ENCODE data around the gene DEF6. TPM values are rescaled to one million over a fixed set of nuclear protein-coding genes. Genes with fewer than 3 reads are reported as not detected.

DEF6 gene
- total and polyA plus RNA-seq, 8 donors, result 6.4 to 21.9 (median 8.5) TPM

- ATAC-seq, result peak; percentile 87
These were observed 72.6 kb downstream of the DEF6 start for GRCh38 chr6:35370124-35370741.

DNA sequence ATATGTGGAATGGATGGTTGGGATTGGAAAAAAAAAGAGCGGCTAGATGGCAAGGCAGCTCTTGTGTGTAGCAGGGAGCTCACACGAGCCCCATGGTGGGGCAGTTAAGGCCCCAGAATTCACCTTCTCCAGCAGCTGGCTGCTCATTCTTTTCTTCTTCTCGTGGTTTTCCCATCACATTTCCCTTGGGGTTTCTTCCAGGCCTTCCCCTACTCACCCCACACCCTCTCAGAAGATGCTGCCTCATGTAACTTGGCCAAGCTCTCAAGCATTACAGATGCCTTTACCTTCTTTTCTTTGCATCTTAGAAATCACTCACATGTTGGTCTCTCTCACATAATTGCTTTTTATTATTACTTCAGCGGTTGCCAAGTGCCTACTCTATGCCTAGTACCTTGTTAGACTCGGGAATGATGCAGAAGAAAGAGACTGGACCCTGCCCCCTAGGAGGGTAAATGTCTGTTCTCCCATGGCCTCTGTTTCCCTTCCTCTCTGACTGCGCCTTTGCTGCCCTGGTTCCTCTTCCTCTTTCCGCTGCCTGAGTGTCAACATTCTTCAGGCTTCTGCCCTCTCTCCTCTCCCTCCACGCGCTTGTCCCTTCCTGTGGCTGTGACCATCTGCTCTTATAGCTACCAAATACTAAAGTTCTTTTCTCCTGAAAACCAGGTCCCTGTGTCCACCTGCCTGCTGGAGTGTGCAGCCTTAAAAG is 73.3 kb downstream of the DEF6 start:
- ATAC-seq, result peak; percentile 68
- peaks cover 25 to 51% of the 10 kb centered on the region in 2 donors for H3K4me1 ChIP-seq
- no peak overlapping the region for H3K4me3 ChIP-seq
- intact Hi-C loops (cut with DNase I), result no loop called here
- H3K9me3 ChIP-seq, result no peaks in the 10 kb centered on the region
- DNase-seq, result peak in 1 of 4 donors; percentile 75
- H3K36me3 ChIP-seq, result peaks cover 0 to 6% of the 10 kb centered on the region in 2 donors
- no peaks in the 10 kb centered on the region for H3K27me3 ChIP-seq
- peak overlapping the region; percentile 48 to 79 for H3K27ac ChIP-seq
- TF ChIP-seq, protein P1, sequence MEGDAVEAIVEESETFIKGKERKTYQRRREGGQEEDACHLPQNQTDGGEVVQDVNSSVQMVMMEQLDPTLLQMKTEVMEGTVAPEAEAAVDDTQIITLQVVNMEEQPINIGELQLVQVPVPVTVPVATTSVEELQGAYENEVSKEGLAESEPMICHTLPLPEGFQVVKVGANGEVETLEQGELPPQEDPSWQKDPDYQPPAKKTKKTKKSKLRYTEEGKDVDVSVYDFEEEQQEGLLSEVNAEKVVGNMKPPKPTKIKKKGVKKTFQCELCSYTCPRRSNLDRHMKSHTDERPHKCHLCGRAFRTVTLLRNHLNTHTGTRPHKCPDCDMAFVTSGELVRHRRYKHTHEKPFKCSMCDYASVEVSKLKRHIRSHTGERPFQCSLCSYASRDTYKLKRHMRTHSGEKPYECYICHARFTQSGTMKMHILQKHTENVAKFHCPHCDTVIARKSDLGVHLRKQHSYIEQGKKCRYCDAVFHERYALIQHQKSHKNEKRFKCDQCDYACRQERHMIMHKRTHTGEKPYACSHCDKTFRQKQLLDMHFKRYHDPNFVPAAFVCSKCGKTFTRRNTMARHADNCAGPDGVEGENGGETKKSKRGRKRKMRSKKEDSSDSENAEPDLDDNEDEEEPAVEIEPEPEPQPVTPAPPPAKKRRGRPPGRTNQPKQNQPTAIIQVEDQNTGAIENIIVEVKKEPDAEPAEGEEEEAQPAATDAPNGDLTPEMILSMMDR (IDR thresholded peaks at IDR 0.05), result no peak

More at GRCh38 chr6:35370124-35370741, 72.6 kb downstream of the DEF6 start:
- Histone ChIP-seq H3K27ac (peak overlapping the region; percentile 48 to 79), H3K9me3 (no peaks in the 10 kb centered on the region), H3K27me3 (no peaks in the 10 kb centered on the region), H3K4me1 (peaks cover 24 to 49% of the 10 kb centered on the region in 2 donors), H3K36me3 (peaks cover 0 to 6% of the 10 kb centered on the region in 2 donors), H3K4me3 (no peak overlapping the region)
- peak in 2 of 4 donors; percentile 85 for DNase-seq
- intact Hi-C loops (cut with DNase I), result no loop called here
- TF ChIP-seq, protein P1 (IDR thresholded peaks at IDR 0.05), result no peak

Other genes with a start within 250 kb of the DEF6 start
- under 1 TPM in 1 of 2 donors, not detected in 1; 0.35 TPM for gene TCP11, start 156.5 kb upstream of the DEF6 start, total RNA-seq
- 1 to 10 TPM in 2 of 6 donors, under 1 TPM in 4; 0.63 to 1.6 (median 0.74) TPM for gene TCP11, start 156.5 kb upstream of the DEF6 start, polyA plus RNA-seq (ENCODE audit: insufficient read length in 6 of 6)
- 1 to 10 TPM; 2.2 TPM for gene SCUBE3, start 83.9 kb upstream of the DEF6 start, total RNA-seq
- 1 to 10 TPM; 3.5 to 4.7 (median 4.3) TPM for gene SCUBE3, start 83.9 kb upstream of the DEF6 start, polyA plus RNA-seq (ENCODE audit: insufficient read length in 6 of 6)
- gene ZNF76, start 38.1 kb upstream of the DEF6 start, total RNA-seq, result 10 to 100 TPM; 28.3 to 32.5 TPM
- 10 to 100 TPM; 36.8 to 44.4 (median 42.4) TPM for gene ZNF76, start 38.1 kb upstream of the DEF6 start, polyA plus RNA-seq (ENCODE audit: insufficient read length in 6 of 6)
- 10 to 100 TPM; 23.5 to 28.4 TPM for gene PPARD, start 44.7 kb downstream of the DEF6 start, total RNA-seq
- gene PPARD, start 44.7 kb downstream of the DEF6 start, polyA plus RNA-seq (ENCODE audit: insufficient read length in 6 of 6), result 10 to 100 TPM; 21.0 to 25.4 (median 23.9) TPM
- 1 to 10 TPM; 5.4 to 7.9 TPM for gene FANCE, start 154.5 kb downstream of the DEF6 start, total RNA-seq
- 10 to 100 TPM; 10.5 to 13.7 (median 12.0) TPM for gene FANCE, start 154.5 kb downstream of the DEF6 start, polyA plus RNA-seq (ENCODE audit: insufficient read length in 6 of 6)
- gene RPL10A, start 170.6 kb downstream of the DEF6 start, total RNA-seq, result 1,000 to 10,000 TPM in 1 of 2 donors, 100 to 1,000 TPM in 1; 858 to 1,030 TPM
- 1,000 to 10,000 TPM; 2,223 to 2,634 (median 2,506) TPM for gene RPL10A, start 170.6 kb downstream of the DEF6 start, polyA plus RNA-seq (ENCODE audit: insufficient read length in 6 of 6)
- gene TEAD3, start 199.3 kb downstream of the DEF6 start, total RNA-seq, result 10 to 100 TPM; 18.1 to 22.4 TPM
- gene TEAD3, start 199.3 kb downstream of the DEF6 start, polyA plus RNA-seq (ENCODE audit: insufficient read length in 6 of 6), result 10 to 100 TPM; 37.4 to 54.4 (median 48.0) TPM
- gene TULP1, start 215.1 kb downstream of the DEF6 start, total RNA-seq, result not detected
- gene TULP1, start 215.1 kb downstream of the DEF6 start, polyA plus RNA-seq (ENCODE audit: insufficient read length in 6 of 6), result 10 to 100 TPM in 1 of 6 donors, 1 to 10 TPM in 5; 5.4 to 11.9 (median 7.7) TPM

All from left lung (tissue), 10 donors.